ENCODE data around the gene UFSP1. TPM values are rescaled to one million over a fixed set of nuclear protein-coding genes. Genes with fewer than 3 reads are reported as not detected.

UFSP1 gene
- total RNA-seq, 1 experiment from 2014 or later = 5.6 TPM

GRCh38 chr7:100878685-100879084, 10.8 kb downstream of the UFSP1 start:
- H4K20me1 ChIP-seq (ENCODE audit: insufficient read depth) = peaks cover 15% of the 10 kb centered on the region; the same call in 1 of the 2 replicates
- intact Hi-C loops (cut with micrococcal nuclease) = no loop called here
- no peaks in the 10 kb centered on the region for H3K9me3 ChIP-seq (ENCODE audit: control insufficient read depth in 1 of 2, insufficient read depth in 1 of 2, low read depth in 1 of 2, low read length in 2 of 2)
- DNase-seq (ENCODE audit: low read depth, low spot score) = no peak
- H3K27ac ChIP-seq (ENCODE audit: low read depth, low read length) = no peak overlapping the region
- no peak overlapping the region for H2AFZ ChIP-seq (ENCODE audit: low read depth, low read length, poor library complexity, severe bottlenecking)
- H3K79me2 ChIP-seq (ENCODE audit: insufficient read depth, low read length) = peaks cover 93% of the 10 kb centered on the region
- ChIA-PET CTCF (no interaction called here), RAD21 (ENCODE audit: low non-redundant PET in 1 of 2, low total read pairs in 2 of 2, uncharacterized antibody in 2 of 2, unreplicated experiment in 2 of 2) (no interaction called here), POLR2A (interaction anchor here (0.8 kb wide), 1 partner anchor 11 kb away, joined by 3 read pairs; the partner anchor contains the start of gene UFSP1)
- no peak for TF ChIP-seq ELF1 (IDR thresholded peaks at IDR 0.05; ENCODE audit: borderline replicate concordance, low read depth)
- no peak for TF ChIP-seq CEBPB (IDR thresholded peaks at IDR 0.05; ENCODE audit: low read depth)
- TF ChIP-seq, protein P1, sequence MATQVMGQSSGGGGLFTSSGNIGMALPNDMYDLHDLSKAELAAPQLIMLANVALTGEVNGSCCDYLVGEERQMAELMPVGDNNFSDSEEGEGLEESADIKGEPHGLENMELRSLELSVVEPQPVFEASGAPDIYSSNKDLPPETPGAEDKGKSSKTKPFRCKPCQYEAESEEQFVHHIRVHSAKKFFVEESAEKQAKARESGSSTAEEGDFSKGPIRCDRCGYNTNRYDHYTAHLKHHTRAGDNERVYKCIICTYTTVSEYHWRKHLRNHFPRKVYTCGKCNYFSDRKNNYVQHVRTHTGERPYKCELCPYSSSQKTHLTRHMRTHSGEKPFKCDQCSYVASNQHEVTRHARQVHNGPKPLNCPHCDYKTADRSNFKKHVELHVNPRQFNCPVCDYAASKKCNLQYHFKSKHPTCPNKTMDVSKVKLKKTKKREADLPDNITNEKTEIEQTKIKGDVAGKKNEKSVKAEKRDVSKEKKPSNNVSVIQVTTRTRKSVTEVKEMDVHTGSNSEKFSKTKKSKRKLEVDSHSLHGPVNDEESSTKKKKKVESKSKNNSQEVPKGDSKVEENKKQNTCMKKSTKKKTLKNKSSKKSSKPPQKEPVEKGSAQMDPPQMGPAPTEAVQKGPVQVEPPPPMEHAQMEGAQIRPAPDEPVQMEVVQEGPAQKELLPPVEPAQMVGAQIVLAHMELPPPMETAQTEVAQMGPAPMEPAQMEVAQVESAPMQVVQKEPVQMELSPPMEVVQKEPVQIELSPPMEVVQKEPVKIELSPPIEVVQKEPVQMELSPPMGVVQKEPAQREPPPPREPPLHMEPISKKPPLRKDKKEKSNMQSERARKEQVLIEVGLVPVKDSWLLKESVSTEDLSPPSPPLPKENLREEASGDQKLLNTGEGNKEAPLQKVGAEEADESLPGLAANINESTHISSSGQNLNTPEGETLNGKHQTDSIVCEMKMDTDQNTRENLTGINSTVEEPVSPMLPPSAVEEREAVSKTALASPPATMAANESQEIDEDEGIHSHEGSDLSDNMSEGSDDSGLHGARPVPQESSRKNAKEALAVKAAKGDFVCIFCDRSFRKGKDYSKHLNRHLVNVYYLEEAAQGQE (IDR thresholded peaks at IDR 0.05; ENCODE audit: low read depth) = no peak
- no peak for TF ChIP-seq POLR2AphosphoS5 (IDR thresholded peaks at IDR 0.05; ENCODE audit: low read depth, low read length)
- TF ChIP-seq POLR2A (IDR thresholded peaks at IDR 0.05; ENCODE audit: borderline replicate concordance, extremely low read depth, insufficient read depth, insufficient read length) = no peak
- no peak for TF ChIP-seq TCF7L2 (IDR thresholded peaks at IDR 0.05; ENCODE audit: borderline replicate concordance, extremely low read depth, insufficient read depth, insufficient read length)
- TF ChIP-seq FOSL1 (IDR thresholded peaks at IDR 0.05; ENCODE audit: low read depth) = no peak
- no peak for TF ChIP-seq SIN3A (IDR thresholded peaks at IDR 0.05; ENCODE audit: low read depth)
- no peak for TF ChIP-seq ZFX (IDR thresholded peaks at IDR 0.05)
- TF ChIP-seq ZNF274 (IDR thresholded peaks at IDR 0.05; ENCODE audit: low read depth, low read length) = no peak
- no peak for TF ChIP-seq EZH2phosphoT487 (IDR thresholded peaks at IDR 0.05; ENCODE audit: borderline replicate concordance)
- no peak for TF ChIP-seq RAD21 (IDR thresholded peaks at IDR 0.05; ENCODE audit: low read depth)
- TF ChIP-seq CTCF (IDR thresholded peaks at IDR 0.05 in 2 of 3, conservative IDR thresholded peaks at IDR 0.05 in 1 of 3; ENCODE audit: borderline replicate concordance in 1 of 3, insufficient read depth in 1 of 3, low read depth in 2 of 3, low read length in 2 of 3) = no peak
- TF ChIP-seq YY1 (IDR thresholded peaks at IDR 0.05; ENCODE audit: extremely low read depth, insufficient replicate concordance, low read depth, low read length) = no peak
- no peak for TF ChIP-seq EGR1 (IDR thresholded peaks at IDR 0.05; ENCODE audit: low read depth)
- TF ChIP-seq SP1 (IDR thresholded peaks at IDR 0.05; ENCODE audit: low read depth) = no peak
- TF ChIP-seq, protein P2, sequence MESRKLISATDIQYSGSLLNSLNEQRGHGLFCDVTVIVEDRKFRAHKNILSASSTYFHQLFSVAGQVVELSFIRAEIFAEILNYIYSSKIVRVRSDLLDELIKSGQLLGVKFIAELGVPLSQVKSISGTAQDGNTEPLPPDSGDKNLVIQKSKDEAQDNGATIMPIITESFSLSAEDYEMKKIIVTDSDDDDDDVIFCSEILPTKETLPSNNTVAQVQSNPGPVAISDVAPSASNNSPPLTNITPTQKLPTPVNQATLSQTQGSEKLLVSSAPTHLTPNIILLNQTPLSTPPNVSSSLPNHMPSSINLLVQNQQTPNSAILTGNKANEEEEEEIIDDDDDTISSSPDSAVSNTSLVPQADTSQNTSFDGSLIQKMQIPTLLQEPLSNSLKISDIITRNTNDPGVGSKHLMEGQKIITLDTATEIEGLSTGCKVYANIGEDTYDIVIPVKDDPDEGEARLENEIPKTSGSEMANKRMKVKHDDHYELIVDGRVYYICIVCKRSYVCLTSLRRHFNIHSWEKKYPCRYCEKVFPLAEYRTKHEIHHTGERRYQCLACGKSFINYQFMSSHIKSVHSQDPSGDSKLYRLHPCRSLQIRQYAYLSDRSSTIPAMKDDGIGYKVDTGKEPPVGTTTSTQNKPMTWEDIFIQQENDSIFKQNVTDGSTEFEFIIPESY (IDR thresholded peaks at IDR 0.05; ENCODE audit: extremely low read depth, insufficient replicate concordance, low read length) = no peak
- TF ChIP-seq MAX (IDR thresholded peaks at IDR 0.05) = no peak
- TF ChIP-seq CBX3 (IDR thresholded peaks at IDR 0.05; ENCODE audit: low read depth) = no peak
- no peaks in the 10 kb centered on the region for H3K9me2 ChIP-seq (ENCODE audit: insufficient read depth)
- BruUV-seq (replicated peaks) = no TSS peak
- H3K4me2 ChIP-seq (ENCODE audit: low read length) = no peak overlapping the region
- H3K4me1 ChIP-seq (ENCODE audit: control insufficient read depth in 1 of 2, insufficient read depth in 2 of 2, low read length in 2 of 2) = peaks cover 12 to 22% of the 10 kb centered on the region in 2 experiments
- H3K4me3 ChIP-seq (replicated peaks in 1 of 2; ENCODE audit: low read depth in 1 of 2, low read length in 2 of 2) = no peak overlapping the region
- no peaks in the 10 kb centered on the region for H3K27me3 ChIP-seq (ENCODE audit: insufficient read depth, low read length)
- no peak for ATAC-seq
- no peak overlapping the region for H3K9ac ChIP-seq (ENCODE audit: low read length)
- peaks cover 36 to 70% of the 10 kb centered on the region in 2 experiments for H3K36me3 ChIP-seq (ENCODE audit: control insufficient read depth in 1 of 2, insufficient read depth in 2 of 2, low read length in 2 of 2)
